ENCODE data around the gene POU3F2. TPM values are rescaled to one million over a fixed set of nuclear protein-coding genes. Genes with fewer than 3 reads are reported as not detected.

Gene POU3F2
- polyA plus RNA-seq, 1 of the 3 experiments (the other 2 are of a cell fraction): 1.0 TPM

- Histone ChIP-seq H2AFZ (ENCODE audit: low read depth) (peak overlapping the region; percentile 50; the same call in 1 of the 2 replicates), H3K27me3 (ENCODE audit: insufficient read depth) (no peaks in the 10 kb centered on the region), H3K27ac (ENCODE audit: low read depth in 2 of 2, low read length in 1 of 2) (peak overlapping the region in 1 of 2 experiments; percentile 66; a peak in 2 of 4 replicates), H3K9me2 (no peaks in the 10 kb centered on the region), H4K20me1 (ENCODE audit: insufficient read depth) (no peaks in the 10 kb centered on the region), H3K79me2 (ENCODE audit: insufficient read depth) (no peaks in the 10 kb centered on the region), H3K4me3 (ENCODE audit: low read depth in 2 of 2, low read length in 1 of 2) (no peak overlapping the region), H3K9ac (no peak overlapping the region; the same call in 1 of the 2 replicates), H3K4me2 (peak overlapping the region; percentile 40; the same call in 1 of the 2 replicates), H3K36me3 (replicated peaks in 1 of 2; ENCODE audit: control insufficient read depth in 1 of 2, insufficient read depth in 2 of 2, low read length in 1 of 2) (no peaks in the 10 kb centered on the region), H3F3A (replicated peaks; ENCODE audit: insufficient read depth) (peaks cover 29% of the 10 kb centered on the region), H3K9me3 (peaks cover 5% of the 10 kb centered on the region; the same call in 1 of the 2 replicates), H3K4me1 (ENCODE audit: control insufficient read depth in 1 of 2, insufficient read depth in 2 of 2, low read depth in 1 of 2, low read length in 1 of 2) (no peaks in the 10 kb centered on the region; a peak in 1 of 4 replicates)
- ChIA-PET CTCF (interaction anchor here (1.4 kb wide), 1 partner anchor 28 kb away, joined by 3 read pairs; no protein-coding TSS in a partner anchor), POLR2A (no interaction called here)
- 83% methylated on average over 4 of the region's 4 CpGs for WGBS (ENCODE audit: low lambda C conversion rate)
- DNase-seq: no peak
- TF ChIP-seq FOSL2 (IDR thresholded peaks at IDR 0.05; ENCODE audit: borderline replicate concordance, low read depth): peak; percentile 13; the same call in 1 of the 2 replicates
- TF ChIP-seq FOXJ3 (CRISPR knock-in tag; IDR thresholded peaks at IDR 0.05): no peak
Observed at GRCh38 chr6:98812220-98812619, 22.2 kb upstream of the POU3F2 start.

DNA sequence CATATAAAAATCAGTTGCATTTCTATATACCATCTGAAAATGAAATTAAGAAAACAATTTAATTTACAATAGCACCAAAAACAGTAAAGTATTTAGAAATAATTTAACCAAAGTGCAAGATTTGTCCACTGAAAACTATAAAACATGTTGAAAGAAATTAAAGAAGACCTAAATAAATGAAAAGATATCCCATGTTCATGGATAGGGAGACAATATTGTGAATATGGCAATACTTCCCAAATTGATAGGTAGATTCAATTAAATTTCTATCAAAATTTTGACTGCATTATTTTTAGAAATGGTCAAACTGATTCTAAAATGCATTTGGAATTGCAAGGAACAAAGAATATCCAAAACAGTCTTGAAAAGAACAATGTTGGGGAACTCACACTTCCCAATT is 17.6 kb upstream of the POU3F2 start:
- Histone ChIP-seq H3K4me1 (ENCODE audit: control insufficient read depth in 1 of 2, insufficient read depth in 2 of 2, low read depth in 1 of 2, low read length in 1 of 2) (no peaks in the 10 kb centered on the region), H3K36me3 (replicated peaks in 1 of 2; ENCODE audit: control insufficient read depth in 1 of 2, insufficient read depth in 2 of 2, low read length in 1 of 2) (no peaks in the 10 kb centered on the region), H4K20me1 (ENCODE audit: insufficient read depth) (no peaks in the 10 kb centered on the region), H3K9ac (no peak overlapping the region), H2AFZ (ENCODE audit: low read depth) (no peak overlapping the region), H3K9me3 (peaks cover 5% of the 10 kb centered on the region; the same call in 1 of the 2 replicates), H3K27ac (ENCODE audit: low read depth in 2 of 2, low read length in 1 of 2) (no peak overlapping the region), H3F3A (replicated peaks; ENCODE audit: insufficient read depth) (peaks cover 5% of the 10 kb centered on the region), H3K4me3 (ENCODE audit: low read depth in 2 of 2, low read length in 1 of 2) (no peak overlapping the region), H3K79me2 (ENCODE audit: insufficient read depth) (no peaks in the 10 kb centered on the region), H3K9me2 (no peaks in the 10 kb centered on the region), H3K27me3 (ENCODE audit: insufficient read depth) (no peaks in the 10 kb centered on the region), H3K4me2 (no peak overlapping the region)
- TF ChIP-seq ELF1 (IDR thresholded peaks at IDR 0.05) (no peak), RXRA (IDR thresholded peaks at IDR 0.05; ENCODE audit: borderline replicate concordance, low read depth) (no peak), FOSL2 (IDR thresholded peaks at IDR 0.05; ENCODE audit: borderline replicate concordance, low read depth) (no peak), MEF2A (IDR thresholded peaks at IDR 0.05; ENCODE audit: borderline replicate concordance, low read depth) (no peak)
- TF ChIP-seq, protein P1, sequence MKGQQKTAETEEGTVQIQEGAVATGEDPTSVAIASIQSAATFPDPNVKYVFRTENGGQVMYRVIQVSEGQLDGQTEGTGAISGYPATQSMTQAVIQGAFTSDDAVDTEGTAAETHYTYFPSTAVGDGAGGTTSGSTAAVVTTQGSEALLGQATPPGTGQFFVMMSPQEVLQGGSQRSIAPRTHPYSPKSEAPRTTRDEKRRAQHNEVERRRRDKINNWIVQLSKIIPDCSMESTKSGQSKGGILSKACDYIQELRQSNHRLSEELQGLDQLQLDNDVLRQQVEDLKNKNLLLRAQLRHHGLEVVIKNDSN (IDR thresholded peaks at IDR 0.05; ENCODE audit: borderline replicate concordance, low read depth): no peak
- ChIA-PET CTCF (no interaction called here), POLR2A (no interaction called here)
- DNase-seq: no peak

- no peak for DNase-seq
- no peaks in the 10 kb centered on the region for H3K27me3 ChIP-seq (ENCODE audit: insufficient read depth)
- WGBS (ENCODE audit: low lambda C conversion rate): 61% methylated on average over 2 of the region's 2 CpGs
Observed at GRCh38 chr6:98821756-98822405, 12.5 kb upstream of the POU3F2 start.

More at GRCh38 chr6:98821756-98822405, 12.5 kb upstream of the POU3F2 start:
- H4K20me1 ChIP-seq (ENCODE audit: insufficient read depth): no peaks in the 10 kb centered on the region
- no peaks in the 10 kb centered on the region for H3K9me3 ChIP-seq
- H3F3A ChIP-seq (replicated peaks; ENCODE audit: insufficient read depth): no peaks in the 10 kb centered on the region
- no peak overlapping the region for H3K4me2 ChIP-seq
- no peaks in the 10 kb centered on the region for H3K9me2 ChIP-seq
- H3K79me2 ChIP-seq (ENCODE audit: insufficient read depth): no peaks in the 10 kb centered on the region
- H3K4me1 ChIP-seq (ENCODE audit: control insufficient read depth in 1 of 2, insufficient read depth in 2 of 2, low read depth in 1 of 2, low read length in 1 of 2): peaks cover 0 to 15% of the 10 kb centered on the region in 2 experiments; a peak in 2 of 4 replicates
- POLR2A ChIA-PET: no interaction called here
- peak overlapping the region; percentile 25; the same call in 1 of the 2 replicates for H2AFZ ChIP-seq (ENCODE audit: low read depth)
- H3K36me3 ChIP-seq (replicated peaks in 1 of 2; ENCODE audit: control insufficient read depth in 1 of 2, insufficient read depth in 2 of 2, low read length in 1 of 2): no peaks in the 10 kb centered on the region
- 0 out of 4 replicates have a peak overlapping the region, but pooled peaks of 1 of the 2 experiments have one; percentile 32 for H3K27ac ChIP-seq (ENCODE audit: low read depth in 2 of 2, low read length in 1 of 2)
- TF ChIP-seq RAD21 (IDR thresholded peaks at IDR 0.05; ENCODE audit: low read length): no peak
- TF ChIP-seq FOSL2 (IDR thresholded peaks at IDR 0.05; ENCODE audit: borderline replicate concordance, low read depth): peak; percentile 27; the same call in 1 of the 2 replicates
- TF ChIP-seq JUND (IDR thresholded peaks at IDR 0.05): peak; percentile 26
- TF ChIP-seq, protein P1 (IDR thresholded peaks at IDR 0.05; ENCODE audit: borderline replicate concordance, low read depth): peak; percentile 49; the same call in 1 of the 2 replicates
- TF ChIP-seq TCF12 (IDR thresholded peaks at IDR 0.05): peak; percentile 34; the same call in 1 of the 2 replicates
- H3K4me3 ChIP-seq (ENCODE audit: low read depth in 2 of 2, low read length in 1 of 2): no peak overlapping the region
- CTCF ChIA-PET: no interaction called here
- no peak overlapping the region for H3K9ac ChIP-seq
